OCI-LY3 (cell line): ENCODE data around the gene FASLG.
"Not testable (repeated sequence)": the region's sequence is repeated elsewhere in the genome, so short reads cannot be mapped to it uniquely, and the experiment has no call there.

Experiments used
- H2AFZ ChIP-seq: fragments of 200-600, 300-600 bp; shearing (Covaris generic); 2 replicates; pipeline ENCODE4 v1.6.0; 2014; ENCODE audit warnings: antibody characterized with exemption, low read depth, low read length
- H3K27ac ChIP-seq: fragments of 200-600, 300-600 bp; sonication (generic); 2 replicates; pipeline ENCODE4 v1.5.1; 2014; ENCODE audit warnings: mild to moderate bottlenecking, low read length, moderate library complexity, mixed read lengths
- H3K27me3 ChIP-seq: fragments of 200-600, 300-600 bp; sonication (generic); 2 replicates; pipeline ENCODE4 v1.6.1; 2014; ENCODE audit warnings: low read depth, low read length, mixed read lengths
- H3K36me3 ChIP-seq: fragments of 200-600, 300-600 bp; sonication (generic); replicated peaks from 2 replicates; pipeline ENCODE3; 2014; ENCODE audit warnings: low read depth, low read length, mixed read lengths
- H3K4me1 ChIP-seq: fragments of 300-600, 200-600 bp; sonication (generic); 2 replicates; pipeline ENCODE4 v1.6.1; 2014; ENCODE audit warnings: low read length, mixed read lengths
- H3K4me2 ChIP-seq: fragments of 200-600, 300-600 bp; sonication (generic); 2 replicates; pipeline ENCODE4 v1.6.1; 2014; ENCODE audit warnings: low read length, mixed read lengths
- H3K4me3 ChIP-seq: fragments of 300-600, 200-600 bp; sonication (generic); 2 replicates; pipeline ENCODE4 v1.5.1; 2014; ENCODE audit warnings: antibody characterized with exemption, mild to moderate bottlenecking, low read length, moderate library complexity
- H3K79me2 ChIP-seq: fragments of 300-600, 200-600 bp; shearing (Covaris generic); 2 replicates; pipeline ENCODE4 v1.6.1; 2014; ENCODE audit warnings: mild to moderate bottlenecking, low read length, mixed read lengths
- H3K9ac ChIP-seq: fragments of 300-600, 200-600 bp; shearing (Covaris generic); 2 replicates; pipeline ENCODE4 v1.6.0; 2014; ENCODE audit warnings: mild to moderate bottlenecking, low read length, moderate library complexity
- H3K9me3 ChIP-seq: fragments of 200-600, 300-600 bp; shearing (Covaris generic); 2 replicates; pipeline ENCODE4 v1.6.1; 2014; ENCODE audit warnings: low read length, mixed read lengths; ENCODE audit not compliant: insufficient read depth
- H4K20me1 ChIP-seq: fragments of 200-600, 300-600 bp; sonication (generic); 2 replicates; pipeline ENCODE4 v1.6.1; 2016; ENCODE audit warnings: low read length, mixed read lengths; ENCODE audit not compliant: insufficient read depth
- EZH2phosphoT487 ChIP-seq: fragments of 200-600 bp; shearing (Covaris generic); IDR thresholded peaks from 2 replicates; pipeline ENCODE4 v1.6.1; 2018; ENCODE audit warnings: antibody characterized with exemption, mixed run types, low read depth
- TF ChIP-seq, protein P1 (sequence below): fragments of 200-600, 300-600 bp; sonication (generic); IDR thresholded peaks from 2 replicates; pipeline ENCODE4 v1.5.1; 2014; ENCODE audit warnings: antibody characterized with exemption, low read length, low read depth

Gene FASLG

DNA sequence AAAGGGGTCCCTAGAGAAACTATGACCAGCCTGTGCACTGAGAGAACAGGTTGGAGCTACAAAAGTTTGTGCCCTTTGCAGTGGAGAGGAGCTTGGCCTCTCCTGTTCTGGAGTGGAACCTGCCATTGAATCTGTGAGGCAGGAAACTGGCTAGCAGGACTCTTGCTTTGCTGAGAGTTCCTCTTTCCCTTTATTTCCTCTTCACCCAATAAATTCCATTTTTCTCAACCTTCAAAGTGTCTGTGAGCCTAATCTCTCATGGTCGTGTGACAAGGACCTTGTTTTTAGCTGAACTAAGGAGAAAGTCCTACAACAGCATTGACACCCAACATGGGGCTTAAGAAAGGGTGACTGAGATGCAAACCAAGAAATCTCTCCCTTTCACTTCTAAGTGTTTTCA, 42.7 kb upstream of the FASLG start:
- H2AFZ ChIP-seq, result no peak overlapping the region
- H3K79me2 ChIP-seq, result no peaks in the 10 kb centered on the region
- H4K20me1 ChIP-seq, result no peaks in the 10 kb centered on the region
- no peak overlapping the region for H3K4me3 ChIP-seq
- H3K4me2 ChIP-seq, result no peak overlapping the region
- no peaks in the 10 kb centered on the region for H3K9me3 ChIP-seq
- H3K9ac ChIP-seq, result no peak overlapping the region
- H3K36me3 ChIP-seq, result peaks cover 3% of the 10 kb centered on the region
- H3K27ac ChIP-seq, result no peak overlapping the region
- no peaks in the 10 kb centered on the region for H3K4me1 ChIP-seq
- no peak for TF ChIP-seq EZH2phosphoT487
- TF ChIP-seq, protein P1, sequence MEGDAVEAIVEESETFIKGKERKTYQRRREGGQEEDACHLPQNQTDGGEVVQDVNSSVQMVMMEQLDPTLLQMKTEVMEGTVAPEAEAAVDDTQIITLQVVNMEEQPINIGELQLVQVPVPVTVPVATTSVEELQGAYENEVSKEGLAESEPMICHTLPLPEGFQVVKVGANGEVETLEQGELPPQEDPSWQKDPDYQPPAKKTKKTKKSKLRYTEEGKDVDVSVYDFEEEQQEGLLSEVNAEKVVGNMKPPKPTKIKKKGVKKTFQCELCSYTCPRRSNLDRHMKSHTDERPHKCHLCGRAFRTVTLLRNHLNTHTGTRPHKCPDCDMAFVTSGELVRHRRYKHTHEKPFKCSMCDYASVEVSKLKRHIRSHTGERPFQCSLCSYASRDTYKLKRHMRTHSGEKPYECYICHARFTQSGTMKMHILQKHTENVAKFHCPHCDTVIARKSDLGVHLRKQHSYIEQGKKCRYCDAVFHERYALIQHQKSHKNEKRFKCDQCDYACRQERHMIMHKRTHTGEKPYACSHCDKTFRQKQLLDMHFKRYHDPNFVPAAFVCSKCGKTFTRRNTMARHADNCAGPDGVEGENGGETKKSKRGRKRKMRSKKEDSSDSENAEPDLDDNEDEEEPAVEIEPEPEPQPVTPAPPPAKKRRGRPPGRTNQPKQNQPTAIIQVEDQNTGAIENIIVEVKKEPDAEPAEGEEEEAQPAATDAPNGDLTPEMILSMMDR, result no peak
- no peaks in the 10 kb centered on the region for H3K27me3 ChIP-seq

DNA sequence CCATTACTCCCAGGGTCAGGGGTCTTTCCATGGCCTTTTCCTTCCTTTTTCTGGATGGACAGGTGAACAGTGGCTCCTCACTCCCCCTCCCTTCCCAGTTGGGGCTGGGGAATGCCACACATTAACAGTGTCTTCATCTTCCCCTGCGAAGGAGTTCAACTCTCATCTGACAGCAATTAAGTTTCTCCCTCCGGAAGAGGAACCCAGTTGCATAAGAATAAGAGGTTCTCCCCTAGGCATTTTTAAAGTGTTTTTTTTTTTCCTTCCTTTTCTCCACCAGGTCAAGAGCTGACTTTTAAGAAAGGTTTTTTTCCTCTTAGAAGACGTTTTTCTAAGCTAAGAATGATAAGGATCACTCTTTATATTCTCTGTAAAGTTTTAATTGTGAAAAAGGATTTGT, 42.3 kb upstream of the FASLG start:
- H3K79me2 ChIP-seq, result no peaks in the 10 kb centered on the region
- H3K4me1 ChIP-seq, result no peaks in the 10 kb centered on the region
- H2AFZ ChIP-seq, result no peak overlapping the region
- H3K27me3 ChIP-seq, result no peaks in the 10 kb centered on the region
- no peaks in the 10 kb centered on the region for H3K36me3 ChIP-seq
- no peak overlapping the region for H3K4me3 ChIP-seq
- H3K27ac ChIP-seq, result no peak overlapping the region
- H4K20me1 ChIP-seq, result no peaks in the 10 kb centered on the region
- no peak overlapping the region for H3K4me2 ChIP-seq
- TF ChIP-seq, protein P1, result no peak
- no peak for TF ChIP-seq EZH2phosphoT487
- H3K9ac ChIP-seq, result no peak overlapping the region
- H3K9me3 ChIP-seq, result no peaks in the 10 kb centered on the region

DNA sequence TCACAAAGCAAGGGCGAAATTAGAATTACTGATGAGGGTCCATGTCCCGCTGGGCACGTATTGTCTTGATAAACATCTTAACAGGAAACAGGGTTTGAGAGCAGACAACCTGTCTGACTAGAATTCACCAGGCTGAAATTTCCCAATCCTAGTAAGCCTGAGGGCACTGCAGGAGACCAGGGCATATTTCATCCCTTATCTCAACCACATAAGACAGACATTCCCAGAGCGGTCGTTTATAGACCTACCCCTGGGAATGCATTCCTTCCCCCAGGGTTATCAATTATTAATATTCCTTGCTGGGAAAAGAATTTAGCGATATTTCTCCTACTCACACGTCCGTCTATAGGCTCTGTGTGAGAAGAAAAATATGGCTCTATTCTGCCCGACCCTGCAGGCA, 38.3 kb upstream of the FASLG start:
- not testable (repeated sequence) for H3K36me3 ChIP-seq, H3K79me2 ChIP-seq, H2AFZ ChIP-seq, H3K4me2 ChIP-seq, H3K9ac ChIP-seq, H4K20me1 ChIP-seq, H3K27me3 ChIP-seq, H3K4me3 ChIP-seq, H3K27ac ChIP-seq, H3K9me3 ChIP-seq, H3K4me1 ChIP-seq

DNA sequence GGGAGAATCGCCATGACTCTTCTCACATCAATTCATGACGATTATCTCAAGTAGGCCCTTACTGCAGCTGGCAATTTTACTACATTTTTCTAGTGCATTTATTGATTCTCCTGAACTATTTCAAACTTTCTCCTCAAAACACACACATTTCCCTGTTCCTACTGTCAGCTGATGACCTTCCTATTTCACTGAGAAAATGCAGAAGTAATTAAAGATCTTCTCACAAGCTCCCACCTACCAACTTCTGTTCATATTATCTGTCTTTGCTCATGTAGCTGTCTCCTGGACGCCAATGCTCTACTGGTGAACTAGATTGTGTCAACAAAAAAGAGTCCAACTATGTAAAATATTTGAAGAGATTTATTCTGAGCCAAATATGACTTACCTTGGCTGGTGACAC, 36.4 kb upstream of the FASLG start:
- Histone ChIP-seq H3K27me3 (peaks cover 16% of the 10 kb centered on the region; the same call in 1 of the 2 replicates), H3K27ac (no peak overlapping the region), H4K20me1 (no peaks in the 10 kb centered on the region), H3K9me3 (no peaks in the 10 kb centered on the region), H3K9ac (no peak overlapping the region), H3K4me1 (peaks cover 2% of the 10 kb centered on the region; the same call in 1 of the 2 replicates), H3K36me3 (no peaks in the 10 kb centered on the region), H3K4me3 (no peak overlapping the region), H2AFZ (no peak overlapping the region), H3K4me2 (no peak overlapping the region), H3K79me2 (no peaks in the 10 kb centered on the region)
- TF ChIP-seq, protein P1, result no peak
- TF ChIP-seq EZH2phosphoT487, result no peak

DNA sequence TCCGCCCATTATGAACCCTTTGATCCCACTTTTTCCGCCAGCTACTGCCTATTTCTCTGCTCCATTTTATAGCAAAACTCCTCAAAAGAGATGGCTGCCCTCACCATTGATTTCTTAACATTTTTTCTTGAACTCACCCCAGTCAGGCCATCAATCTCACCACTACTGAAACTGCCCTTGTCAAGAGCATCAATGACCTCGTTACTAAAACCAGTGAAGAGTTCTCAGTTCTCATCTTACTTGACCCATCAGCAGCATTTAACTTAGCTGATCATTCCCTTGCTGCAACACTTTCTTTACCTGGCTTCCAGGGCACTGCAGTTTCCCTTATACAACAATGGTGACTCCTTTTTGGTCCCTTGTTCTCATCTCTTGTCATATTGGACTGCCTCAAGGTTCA, 35.2 kb upstream of the FASLG start:
- H3K27me3 ChIP-seq, result peaks cover 16% of the 10 kb centered on the region; the same call in 1 of the 2 replicates
- no peaks in the 10 kb centered on the region for H3K79me2 ChIP-seq
- H3K4me2 ChIP-seq, result no peak overlapping the region
- no peak overlapping the region for H3K9ac ChIP-seq
- H3K27ac ChIP-seq, result no peak overlapping the region
- no peaks in the 10 kb centered on the region for H4K20me1 ChIP-seq
- no peak overlapping the region for H3K4me3 ChIP-seq
- no peak overlapping the region for H2AFZ ChIP-seq
- H3K4me1 ChIP-seq, result peaks cover 8% of the 10 kb centered on the region
- no peaks in the 10 kb centered on the region for H3K36me3 ChIP-seq
- TF ChIP-seq, protein P1, result no peak
- TF ChIP-seq EZH2phosphoT487, result no peak
- H3K9me3 ChIP-seq, result no peaks in the 10 kb centered on the region
